ENCODE measurements around the gene SLCO4A1.
A peak's percentile ranks its signal among the peaks of the same experiment; 100 is the strongest.

SLCO4A1 gene

DNA sequence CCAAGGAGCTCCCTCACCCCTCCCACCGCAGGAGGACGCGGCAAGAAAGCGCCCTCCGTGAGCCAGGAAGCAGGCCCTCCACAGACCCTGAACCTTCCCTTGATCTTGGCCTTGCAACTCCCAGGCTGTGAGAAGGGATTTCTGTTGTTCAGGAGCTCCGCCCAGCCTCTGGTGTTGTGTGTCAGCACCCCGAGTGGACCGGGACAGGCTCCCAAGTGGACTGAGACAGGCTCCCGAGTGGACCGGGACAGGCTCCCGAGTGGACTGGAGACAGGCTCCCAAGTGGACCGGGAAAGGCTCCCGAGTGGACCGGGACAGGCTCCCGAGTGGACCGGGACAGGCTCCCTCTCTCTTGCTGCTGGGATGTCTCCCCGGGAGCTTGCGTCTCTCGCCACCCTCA is 57.0 kb downstream of the SLCO4A1 start:
- Histone ChIP-seq H3K9ac (ENCODE audit: low read depth, low read length, poor library complexity) (no peak overlapping the region), H3K4ac (ENCODE audit: low read length) (no peak overlapping the region), H3K9me3 (replicated peaks in 1 of 2; ENCODE audit: control insufficient read depth in 2 of 2, insufficient read depth in 1 of 2, low read depth in 1 of 2, low read length in 2 of 2) (no peaks in the 10 kb centered on the region), H2BK12ac (ENCODE audit: low read length) (no peak overlapping the region), H3K18ac (ENCODE audit: low read length) (peak overlapping the region; percentile 68), H3K14ac (ENCODE audit: low read length) (no peak overlapping the region), H3K27ac (replicated peaks; ENCODE audit: low read length) (no peak overlapping the region), H3K4me2 (ENCODE audit: insufficient read depth, low read length, poor library complexity, severe bottlenecking) (no peak overlapping the region), H2BK15ac (ENCODE audit: low read length) (peak overlapping the region; percentile 44), H3K23ac (ENCODE audit: low read depth, low read length, poor library complexity) (no peak overlapping the region), H4K91ac (ENCODE audit: low read depth, low read length, poor library complexity) (no peak overlapping the region), H3K4me1 (ENCODE audit: control insufficient read depth in 2 of 2, insufficient read depth in 1 of 2, low read depth in 1 of 2, low read length in 2 of 2) (peaks cover 0 to 3% of the 10 kb centered on the region in 2 donors), H3K27me3 (ENCODE audit: control insufficient read depth in 3 of 3, insufficient read depth in 3 of 3, low read depth in 1 of 3, low read length in 3 of 3) (peaks cover 0 to 65% (median 0%) of the 10 kb centered on the region in 3 experiments), H3K36me3 (replicated peaks in 1 of 2; ENCODE audit: control insufficient read depth in 2 of 2, insufficient read depth in 2 of 2, low read length in 2 of 2) (no peaks in the 10 kb centered on the region), H2AFZ (ENCODE audit: low read length) (no peak overlapping the region), H2AK5ac (ENCODE audit: low read depth, low read length) (peak overlapping the region; percentile 65), H3K79me1 (ENCODE audit: low read depth, low read length) (peaks cover 2% of the 10 kb centered on the region), H4K8ac (ENCODE audit: low read depth, low read length) (no peak overlapping the region), H3K4me3 (ENCODE audit: low read length in 2 of 2) (no peak overlapping the region), H2BK5ac (ENCODE audit: low read length) (peak overlapping the region; percentile 7), H2BK120ac (ENCODE audit: low read depth, low read length) (peak overlapping the region; percentile 5)
- WGBS, 2 donors (ENCODE audit: extremely low coverage in 2 of 2, insufficient read length in 2 of 2, insufficient replicate concordance in 1 of 2): no CpG with 5 or more reads among the region's 19 CpGs
- DNase-seq (ENCODE audit: low spot score): no peak

DNA sequence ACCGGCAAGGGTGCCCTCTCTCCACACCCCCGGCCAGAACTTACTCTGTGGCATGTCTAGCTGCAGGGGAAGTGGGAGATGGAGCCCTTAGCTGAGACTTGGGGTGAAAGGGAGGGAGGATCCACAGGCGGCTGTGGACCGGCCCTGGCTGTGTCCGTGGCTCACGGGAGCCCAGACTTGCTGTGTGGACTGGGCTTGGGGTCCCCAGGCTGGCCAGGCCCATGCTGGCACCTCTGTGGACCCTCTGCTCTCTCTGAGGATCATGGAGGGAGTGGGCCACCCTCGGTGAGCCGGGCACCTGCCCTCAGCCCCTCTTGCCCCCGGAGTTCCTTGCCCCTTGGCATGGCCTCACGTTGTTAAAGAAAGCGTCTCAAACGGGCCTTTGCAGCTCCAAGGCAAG is 57.4 kb downstream of the SLCO4A1 start:
- H3K36me3 ChIP-seq (replicated peaks in 1 of 2; ENCODE audit: control insufficient read depth in 2 of 2, insufficient read depth in 2 of 2, low read length in 2 of 2): no peaks in the 10 kb centered on the region
- no CpG with 5 or more reads among the region's 12 CpGs for WGBS, 2 donors (ENCODE audit: extremely low coverage in 2 of 2, insufficient read length in 2 of 2, insufficient replicate concordance in 1 of 2)
- H3K4me2 ChIP-seq (ENCODE audit: insufficient read depth, low read length, poor library complexity, severe bottlenecking): no peak overlapping the region
- H3K23ac ChIP-seq (ENCODE audit: low read depth, low read length, poor library complexity): no peak overlapping the region
- no peak overlapping the region for H3K14ac ChIP-seq (ENCODE audit: low read length)
- H3K18ac ChIP-seq (ENCODE audit: low read length): peak overlapping the region; percentile 68
- H2BK12ac ChIP-seq (ENCODE audit: low read length): no peak overlapping the region
- peak overlapping the region; percentile 65 for H2AK5ac ChIP-seq (ENCODE audit: low read depth, low read length)
- no peak overlapping the region for H4K8ac ChIP-seq (ENCODE audit: low read depth, low read length)
- peak overlapping the region; percentile 7 for H2BK5ac ChIP-seq (ENCODE audit: low read length)
- peaks cover 2% of the 10 kb centered on the region for H3K79me1 ChIP-seq (ENCODE audit: low read depth, low read length)
- no peak overlapping the region for H2BK120ac ChIP-seq (ENCODE audit: low read depth, low read length)
- peaks cover 0 to 3% of the 10 kb centered on the region in 2 donors for H3K4me1 ChIP-seq (ENCODE audit: control insufficient read depth in 2 of 2, insufficient read depth in 1 of 2, low read depth in 1 of 2, low read length in 2 of 2)
- H3K27ac ChIP-seq (replicated peaks; ENCODE audit: low read length): no peak overlapping the region
- peak overlapping the region; percentile 44 for H2BK15ac ChIP-seq (ENCODE audit: low read length)
- peaks cover 0 to 70% (median 0%) of the 10 kb centered on the region in 3 experiments for H3K27me3 ChIP-seq (ENCODE audit: control insufficient read depth in 3 of 3, insufficient read depth in 3 of 3, low read depth in 1 of 3, low read length in 3 of 3)
- no peak overlapping the region for H3K4ac ChIP-seq (ENCODE audit: low read length)
- H2AFZ ChIP-seq (ENCODE audit: low read length): no peak overlapping the region
- H4K91ac ChIP-seq (ENCODE audit: low read depth, low read length, poor library complexity): no peak overlapping the region
- peak overlapping the region; percentile 33 for H3K9ac ChIP-seq (ENCODE audit: low read depth, low read length, poor library complexity)
- H3K4me3 ChIP-seq (ENCODE audit: low read length in 2 of 2): no peak overlapping the region
- DNase-seq (ENCODE audit: low spot score): no peak
- no peaks in the 10 kb centered on the region for H3K9me3 ChIP-seq (replicated peaks in 1 of 2; ENCODE audit: control insufficient read depth in 2 of 2, insufficient read depth in 1 of 2, low read depth in 1 of 2, low read length in 2 of 2)

DNA sequence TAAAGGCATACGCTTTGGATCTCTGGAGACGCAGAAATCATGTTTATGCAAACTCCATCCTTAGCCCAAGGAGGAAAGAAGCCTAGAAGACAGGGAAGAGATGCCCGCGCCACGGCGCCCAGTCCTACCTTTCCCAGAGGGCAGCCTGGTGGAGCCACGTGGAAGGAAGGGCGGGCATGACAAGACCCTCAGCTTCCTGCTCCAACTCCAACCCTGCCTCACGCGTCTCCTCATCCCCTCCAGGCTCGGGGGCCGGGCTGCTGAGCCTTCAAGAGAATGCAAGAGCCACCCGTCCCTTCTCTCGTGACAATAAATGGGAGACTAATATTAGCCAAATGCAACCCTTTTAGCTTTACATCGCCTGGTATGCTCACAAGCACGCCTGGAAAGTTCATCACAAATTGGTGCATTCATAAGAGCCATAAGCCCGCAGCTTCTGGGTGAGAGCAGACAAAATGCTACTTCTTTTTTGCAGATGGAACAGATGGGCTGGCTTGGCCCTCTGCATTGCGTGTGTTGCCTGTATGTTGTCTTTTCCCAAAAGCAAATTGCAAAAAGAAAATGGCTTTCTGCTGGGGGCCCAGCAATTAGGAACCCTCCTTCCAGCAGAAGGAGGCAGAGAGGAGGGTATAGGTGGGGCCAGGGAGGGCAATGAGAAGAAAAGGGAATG is 58.1 kb downstream of the SLCO4A1 start:
- peaks cover 2% of the 10 kb centered on the region for H3K79me1 ChIP-seq (ENCODE audit: low read depth, low read length)
- no peak overlapping the region for H3K4ac ChIP-seq (ENCODE audit: low read length)
- H3K27ac ChIP-seq (replicated peaks; ENCODE audit: low read length): no peak overlapping the region
- no peak overlapping the region for H3K23ac ChIP-seq (ENCODE audit: low read depth, low read length, poor library complexity)
- no peak overlapping the region for H2BK120ac ChIP-seq (ENCODE audit: low read depth, low read length)
- no peak overlapping the region for H2AK5ac ChIP-seq (ENCODE audit: low read depth, low read length)
- no peak overlapping the region for H3K18ac ChIP-seq (ENCODE audit: low read length)
- H4K91ac ChIP-seq (ENCODE audit: low read depth, low read length, poor library complexity): no peak overlapping the region
- no peak overlapping the region for H3K4me3 ChIP-seq (ENCODE audit: low read length in 2 of 2)
- no peak overlapping the region for H3K9ac ChIP-seq (ENCODE audit: low read depth, low read length, poor library complexity)
- H4K8ac ChIP-seq (ENCODE audit: low read depth, low read length): no peak overlapping the region
- peaks cover 0 to 76% (median 0%) of the 10 kb centered on the region in 3 experiments for H3K27me3 ChIP-seq (ENCODE audit: control insufficient read depth in 3 of 3, insufficient read depth in 3 of 3, low read depth in 1 of 3, low read length in 3 of 3)
- no peak overlapping the region for H3K14ac ChIP-seq (ENCODE audit: low read length)
- no peak overlapping the region for H3K4me2 ChIP-seq (ENCODE audit: insufficient read depth, low read length, poor library complexity, severe bottlenecking)
- H2BK15ac ChIP-seq (ENCODE audit: low read length): no peak overlapping the region
- H3K9me3 ChIP-seq (replicated peaks in 1 of 2; ENCODE audit: control insufficient read depth in 2 of 2, insufficient read depth in 1 of 2, low read depth in 1 of 2, low read length in 2 of 2): no peaks in the 10 kb centered on the region
- H2AFZ ChIP-seq (ENCODE audit: low read length): no peak overlapping the region
- H3K4me1 ChIP-seq (ENCODE audit: control insufficient read depth in 2 of 2, insufficient read depth in 1 of 2, low read depth in 1 of 2, low read length in 2 of 2): peaks cover 0 to 3% of the 10 kb centered on the region in 2 donors
- H2BK5ac ChIP-seq (ENCODE audit: low read length): no peak overlapping the region
- WGBS, 2 donors (ENCODE audit: extremely low coverage in 2 of 2, insufficient read length in 2 of 2, insufficient replicate concordance in 1 of 2): no CpG with 5 or more reads among the region's 18 CpGs
- DNase-seq (ENCODE audit: low spot score): no peak
- H3K36me3 ChIP-seq (replicated peaks in 1 of 2; ENCODE audit: control insufficient read depth in 2 of 2, insufficient read depth in 2 of 2, low read length in 2 of 2): no peaks in the 10 kb centered on the region
- H2BK12ac ChIP-seq (ENCODE audit: low read length): no peak overlapping the region

DNA sequence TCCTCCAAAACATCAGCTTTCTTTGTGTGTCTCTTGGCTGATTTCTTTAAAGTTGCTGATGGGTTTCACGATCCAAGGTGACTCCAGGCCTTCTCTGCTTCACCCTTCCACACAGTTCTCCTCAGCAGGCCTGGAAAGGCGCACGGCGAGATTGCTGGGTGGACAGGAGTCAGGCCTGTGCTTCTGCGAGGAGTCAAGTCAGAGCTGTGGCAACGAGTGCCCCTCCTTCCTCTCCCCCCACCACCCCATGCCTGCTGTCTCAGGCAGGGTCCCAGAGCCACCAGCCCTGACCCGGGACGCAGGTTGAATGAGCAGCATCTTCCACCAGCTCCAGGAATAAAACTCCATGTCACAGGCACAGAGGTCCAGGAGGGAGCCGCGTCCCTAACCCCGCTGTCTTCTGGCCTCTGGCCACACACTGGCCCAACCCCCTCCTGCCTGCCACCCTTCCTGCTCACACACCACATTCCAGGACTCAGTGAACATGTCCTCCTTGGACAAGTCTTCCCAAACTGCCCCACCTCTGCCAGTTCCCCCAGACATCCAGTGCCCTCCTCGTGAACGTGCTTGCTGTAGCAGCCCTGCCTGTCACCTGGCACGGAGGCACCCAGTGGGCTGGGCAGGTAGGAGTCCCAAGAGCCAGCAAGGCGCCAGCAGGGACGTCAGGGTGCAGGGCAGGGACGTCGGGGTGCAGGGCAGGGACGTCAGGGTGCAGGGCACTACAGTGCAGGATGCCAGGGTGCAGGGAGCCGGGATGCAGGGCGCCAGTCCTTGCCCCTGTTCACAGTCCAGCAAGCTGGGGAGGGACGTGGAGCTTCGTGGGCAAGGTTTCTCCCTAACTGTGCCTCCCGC is 59.1 kb downstream of the SLCO4A1 start:
- H3K4me1 ChIP-seq (ENCODE audit: control insufficient read depth in 2 of 2, insufficient read depth in 1 of 2, low read depth in 1 of 2, low read length in 2 of 2): peaks cover 0 to 5% of the 10 kb centered on the region in 2 donors
- H2BK5ac ChIP-seq (ENCODE audit: low read length): no peak overlapping the region
- H3K4me2 ChIP-seq (ENCODE audit: insufficient read depth, low read length, poor library complexity, severe bottlenecking): no peak overlapping the region
- H3K27me3 ChIP-seq (ENCODE audit: control insufficient read depth in 3 of 3, insufficient read depth in 3 of 3, low read depth in 1 of 3, low read length in 3 of 3): peaks cover 0 to 80% (median 0%) of the 10 kb centered on the region in 3 experiments
- H3K23ac ChIP-seq (ENCODE audit: low read depth, low read length, poor library complexity): peak overlapping the region; percentile 90
- no peak overlapping the region for H3K4ac ChIP-seq (ENCODE audit: low read length)
- H3K18ac ChIP-seq (ENCODE audit: low read length): peak overlapping the region; percentile 85
- H2BK12ac ChIP-seq (ENCODE audit: low read length): no peak overlapping the region
- peak overlapping the region; percentile 72 for H4K8ac ChIP-seq (ENCODE audit: low read depth, low read length)
- peak overlapping the region; percentile 65 for H2AK5ac ChIP-seq (ENCODE audit: low read depth, low read length)
- H3K79me1 ChIP-seq (ENCODE audit: low read depth, low read length): peaks cover 2% of the 10 kb centered on the region
- DNase-seq (ENCODE audit: low spot score): no peak
- no peaks in the 10 kb centered on the region for H3K9me3 ChIP-seq (replicated peaks in 1 of 2; ENCODE audit: control insufficient read depth in 2 of 2, insufficient read depth in 1 of 2, low read depth in 1 of 2, low read length in 2 of 2)
- WGBS, 2 donors (ENCODE audit: extremely low coverage in 2 of 2, insufficient read length in 2 of 2, insufficient replicate concordance in 1 of 2): no CpG with 5 or more reads among the region's 24 CpGs
- peak overlapping the region in 1 of 2 donors; percentile 54 for H3K4me3 ChIP-seq (ENCODE audit: low read length in 2 of 2)
- peak overlapping the region; percentile 90 for H3K14ac ChIP-seq (ENCODE audit: low read length)
- peak overlapping the region; percentile 24 for H4K91ac ChIP-seq (ENCODE audit: low read depth, low read length, poor library complexity)
- peak overlapping the region; percentile 54 for H3K9ac ChIP-seq (ENCODE audit: low read depth, low read length, poor library complexity)
- H2BK120ac ChIP-seq (ENCODE audit: low read depth, low read length): no peak overlapping the region
- peak overlapping the region; percentile 87 for H2BK15ac ChIP-seq (ENCODE audit: low read length)
- H3K27ac ChIP-seq (replicated peaks; ENCODE audit: low read length): no peak overlapping the region
- H3K36me3 ChIP-seq (replicated peaks in 1 of 2; ENCODE audit: control insufficient read depth in 2 of 2, insufficient read depth in 2 of 2, low read length in 2 of 2): no peaks in the 10 kb centered on the region
- no peak overlapping the region for H2AFZ ChIP-seq (ENCODE audit: low read length)
